H9 (cell line): ENCODE measurements around the gene NPFF. TPM values are rescaled to one million over a fixed set of nuclear protein-coding genes. Genes with fewer than 3 reads are reported as not detected.
A peak's percentile ranks its signal among the peaks of the same experiment; 100 is the strongest.

Source experiments
- DNase-seq: peaks from one replicate; pipeline ENCODE4 v3.0.0-alpha.2; 2017
- H2AFZ ChIP-seq: one replicate; pipeline ENCODE4 v1.6.1; 2013; ENCODE audit warnings: mild to moderate bottlenecking, low read length, control low read depth, moderate library complexity
- H2AK5ac ChIP-seq: 2 replicates; pipeline ENCODE4 v1.6.1; 2013; ENCODE audit warnings: low read length, control low read depth, mixed read lengths; ENCODE audit not compliant: insufficient read length
- H2BK120ac ChIP-seq: one replicate; pipeline ENCODE4 v1.6.1; 2013; ENCODE audit warnings: low read depth, mild to moderate bottlenecking, low read length, control low read depth, inconsistent platforms; ENCODE audit not compliant: poor library complexity, severe bottlenecking
- H2BK12ac ChIP-seq: 2 replicates; pipeline ENCODE4 v1.6.1; 2013; ENCODE audit warnings: low read length, control low read depth, mixed read lengths, low read depth; ENCODE audit not compliant: insufficient read length
- H2BK15ac ChIP-seq: 2 replicates; pipeline ENCODE4 v1.6.1; 2013; ENCODE audit warnings: low read depth, low read length, control low read depth
- H2BK20ac ChIP-seq: one replicate; pipeline ENCODE4 v1.6.1; 2013; ENCODE audit warnings: low read depth, mild to moderate bottlenecking, low read length, control low read depth, inconsistent platforms; ENCODE audit not compliant: poor library complexity, severe bottlenecking
- H2BK5ac ChIP-seq: 2 replicates; pipeline ENCODE4 v1.6.1; 2013; ENCODE audit warnings: low read length, control low read depth, mixed read lengths; ENCODE audit not compliant: insufficient read length
- H3K14ac ChIP-seq: 2 replicates; pipeline ENCODE4 v1.6.1; 2013; ENCODE audit warnings: low read length, control low read depth; ENCODE audit not compliant: insufficient read depth
- H3K18ac ChIP-seq: 2 replicates; pipeline ENCODE4 v1.6.1; 2013; ENCODE audit warnings: low read depth, mild to moderate bottlenecking, mixed read lengths, low read length, control low read depth; ENCODE audit not compliant: insufficient read length
- H3K23ac ChIP-seq: 2 replicates; pipeline ENCODE4 v1.6.1; 2013; ENCODE audit warnings: low read length, control low read depth, mixed read lengths, low read depth; ENCODE audit not compliant: insufficient read length
- H3K23me2 ChIP-seq: 2 replicates; pipeline ENCODE4 v1.6.1; 2013; ENCODE audit warnings: low read depth, mild to moderate bottlenecking, mixed read lengths, low read length, control low read depth; ENCODE audit not compliant: insufficient read length, poor library complexity, severe bottlenecking
- H3K27ac ChIP-seq: 2 replicates; pipeline ENCODE4 v1.5.1; 2013; ENCODE audit warnings: low read length, control low read depth, mixed read lengths, low read depth; ENCODE audit not compliant: insufficient read length
- H3K27me3 ChIP-seq: 2 replicates; pipeline ENCODE4 v1.6.1; 2013; ENCODE audit warnings: low read length, control low read depth, inconsistent platforms; ENCODE audit not compliant: insufficient read depth
- H3K4ac ChIP-seq: 2 replicates; pipeline ENCODE4 v1.6.1; 2013; ENCODE audit warnings: low read depth, mild to moderate bottlenecking, control low read depth, inconsistent platforms, low read length, moderate library complexity
- H3K4me1 ChIP-seq: 2 replicates; pipeline ENCODE4 v1.6.1; 2013; ENCODE audit warnings: low read length, control low read depth, inconsistent platforms; ENCODE audit not compliant: insufficient read depth
- H3K4me2 ChIP-seq: 2 replicates; pipeline ENCODE4 v1.6.1; 2013; ENCODE audit warnings: low read length, control low read depth, mixed read lengths; ENCODE audit not compliant: insufficient read length, insufficient read depth
- H3K56ac ChIP-seq: 2 replicates; pipeline ENCODE4 v1.6.1; 2013; ENCODE audit warnings: low read depth, mild to moderate bottlenecking, mixed read lengths, low read length, control low read depth; ENCODE audit not compliant: insufficient read length
- H3K79me1 ChIP-seq: 2 replicates; pipeline ENCODE4 v1.6.1; 2013; ENCODE audit warnings: low read depth, mild to moderate bottlenecking, moderate library complexity, low read length, control low read depth, inconsistent platforms; ENCODE audit not compliant: insufficient read depth, poor library complexity, severe bottlenecking
- H3K79me2 ChIP-seq: 2 replicates; pipeline ENCODE4 v1.6.1; 2013; ENCODE audit warnings: low read length, control low read depth, inconsistent platforms; ENCODE audit not compliant: insufficient read depth
- H3K9ac ChIP-seq: 2 replicates; pipeline ENCODE4 v1.6.1; 2013; ENCODE audit warnings: low read length, control low read depth, mixed read lengths; ENCODE audit not compliant: insufficient read length; ENCODE audit errors: extremely low read depth
- H3K9me3 ChIP-seq: one replicate; pipeline ENCODE4 v1.6.1; 2013; ENCODE audit warnings: low read depth, low read length, inconsistent platforms; ENCODE audit not compliant: control insufficient read depth
- H3T11ph ChIP-seq: one replicate; pipeline ENCODE4 v1.6.1; 2013; ENCODE audit warnings: mild to moderate bottlenecking, low read length, control low read depth, inconsistent platforms
- H4K20me1 ChIP-seq: one replicate; pipeline ENCODE4 v1.6.1; 2013; ENCODE audit not compliant: control insufficient read depth, insufficient read length, insufficient read depth
- H4K5ac ChIP-seq: 2 replicates; pipeline ENCODE4 v1.6.1; 2013; ENCODE audit warnings: low read depth, mild to moderate bottlenecking, mixed read lengths, low read length, control low read depth; ENCODE audit not compliant: insufficient read length
- H4K8ac ChIP-seq: replicated peaks from 2 replicates; pipeline ENCODE4 v1.6.1; 2013; ENCODE audit warnings: low read length, control low read depth, mixed read lengths, low read depth; ENCODE audit not compliant: insufficient read length
- H4K91ac ChIP-seq: 2 replicates; pipeline ENCODE4 v1.6.1; 2013; ENCODE audit warnings: low read depth, mild to moderate bottlenecking, moderate library complexity, mixed read lengths, low read length, control low read depth; ENCODE audit not compliant: insufficient read length
- H3K27ac Mint-ChIP-seq, 3 experiments: 2 replicates in 2 of 3; 3 replicates in 1 of 3; pipeline ENCODE4 v1.8.0; 2020 to 2021; ENCODE audit warnings: mixed read lengths in 3 of 3, mild to moderate bottlenecking in 1 of 3, moderate library complexity in 1 of 3
- H3K27me3 Mint-ChIP-seq: 2 replicates; pipeline ENCODE4 v1.8.0; 2021; ENCODE audit warnings: low read depth, mild to moderate bottlenecking, moderate library complexity, mixed read lengths
- H3K36me3 Mint-ChIP-seq, 3 experiments: 2 replicates in 2 of 3; 3 replicates in 1 of 3; pipeline ENCODE4 v1.8.0; 2020 to 2021; ENCODE audit warnings: low read depth in 3 of 3, mixed read lengths in 3 of 3; ENCODE audit not compliant: insufficient read depth in 1 of 3
- H3K4me1 Mint-ChIP-seq, 2 experiments: 2 replicates each; pipeline ENCODE4 v1.8.0; 2020; ENCODE audit warnings: mixed read lengths in 2 of 2
- H3K4me3 Mint-ChIP-seq, 2 experiments: 2 replicates in 1 of 2; 3 replicates in 1 of 2; pipeline ENCODE4 v1.8.0; 2020 to 2021; ENCODE audit warnings: mild to moderate bottlenecking in 2 of 2, mixed read lengths in 2 of 2, moderate library complexity in 1 of 2
- H3K9me3 Mint-ChIP-seq, 2 experiments: 2 replicates in 1 of 2; 3 replicates in 1 of 2; pipeline ENCODE4 v1.8.0; 2020; ENCODE audit warnings: mild to moderate bottlenecking in 2 of 2, mixed read lengths in 2 of 2, moderate library complexity in 1 of 2
- WGBS: extraction: QIAGEN DNeasy Blood & Tissue Kit; methylation state at CpG from one replicate; pipeline ENCODE4 v1.1.7; 2013; ENCODE audit warnings: missing lambda C conversion rate, low lambda C conversion rate, mixed read lengths; ENCODE audit not compliant: insufficient read length; ENCODE audit errors: extremely low coverage; 5-methylcytosine and 5-hydroxymethylcytosine counted together
- total RNA-seq: library from RNA; stranded (reverse); gene quantifications from 2 replicates; pipeline ENCODE4 v1.2.1, GENCODE V29; 2021
- TF ChIP-seq, protein P1 (sequence below): fragments of 200-600 bp; sonication (generic); conservative IDR thresholded peaks from 3 replicates; pipeline ENCODE4 v1.8.0; 2021; ENCODE audit warnings: antibody characterized with exemption, mild to moderate bottlenecking

NPFF gene
- total RNA-seq, 1 experiment from 2014 or later = not detected

DNA sequence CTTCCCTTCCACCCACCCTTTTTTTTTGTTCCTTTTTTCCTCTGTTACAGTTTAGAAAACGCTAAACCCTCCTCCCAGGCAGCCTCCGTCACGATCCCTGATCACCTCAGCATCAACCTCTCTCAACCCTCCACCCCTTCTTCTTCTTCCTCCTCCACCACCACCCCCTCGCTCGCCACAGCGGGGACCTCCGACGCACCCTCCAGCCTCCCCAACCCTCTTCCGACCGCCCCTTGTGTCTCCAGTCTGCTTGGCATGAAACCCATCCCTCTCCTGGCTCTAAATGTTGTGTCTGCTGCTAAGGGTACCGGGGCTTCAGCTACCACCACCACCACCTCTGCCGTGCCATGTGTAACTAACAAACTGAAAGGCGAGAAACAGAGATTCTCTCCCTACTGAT, 32.5 kb downstream of the NPFF start:
- peaks cover 67 to 98% (median 90%) of the 10 kb centered on the region in 3 experiments for H3K36me3 Mint-ChIP-seq
- Histone ChIP-seq H2BK120ac (no peak overlapping the region), H2AK5ac (no peak overlapping the region), H2BK5ac (no peak overlapping the region), H3K79me1 (peaks cover 8% of the 10 kb centered on the region), H2BK12ac (no peak overlapping the region), H4K91ac (no peak overlapping the region), H3K14ac (no peak overlapping the region; the same call in 1 of the 2 replicates), H3K23ac (no peak overlapping the region), H3T11ph (no peak overlapping the region), H3K9ac (no peak overlapping the region), H2BK20ac (no peak overlapping the region), H3K79me2 (no peaks in the 10 kb centered on the region), H3K27me3 (no peaks in the 10 kb centered on the region), H3K56ac (no peak overlapping the region), H4K20me1 (no peaks in the 10 kb centered on the region), H3K4ac (no peak overlapping the region), H2BK15ac (no peak overlapping the region), H3K9me3 (no peaks in the 10 kb centered on the region), H3K23me2 (no peaks in the 10 kb centered on the region), H4K8ac (no peak overlapping the region), H3K27ac (peak overlapping the region; percentile 33), H3K18ac (no peak overlapping the region), H3K4me1 (no peaks in the 10 kb centered on the region), H4K5ac (no peak overlapping the region), H3K4me2 (no peak overlapping the region), H2AFZ (no peak overlapping the region)
- DNase-seq = no peak
- no CpG with 5 or more reads among the region's 13 CpGs for WGBS
- H3K27me3 Mint-ChIP-seq = no peaks in the 10 kb centered on the region; the same call in 1 of the 2 replicates
- 0 out of 5 replicates have a peak overlapping the region, but pooled peaks of 1 of the 2 experiments have one; percentile 33 for H3K4me3 Mint-ChIP-seq
- H3K9me3 Mint-ChIP-seq = no peaks in the 10 kb centered on the region; a peak in 1 of 5 replicates
- H3K4me1 Mint-ChIP-seq = peaks cover 40 to 56% of the 10 kb centered on the region in 2 experiments
- TF ChIP-seq, protein P1, sequence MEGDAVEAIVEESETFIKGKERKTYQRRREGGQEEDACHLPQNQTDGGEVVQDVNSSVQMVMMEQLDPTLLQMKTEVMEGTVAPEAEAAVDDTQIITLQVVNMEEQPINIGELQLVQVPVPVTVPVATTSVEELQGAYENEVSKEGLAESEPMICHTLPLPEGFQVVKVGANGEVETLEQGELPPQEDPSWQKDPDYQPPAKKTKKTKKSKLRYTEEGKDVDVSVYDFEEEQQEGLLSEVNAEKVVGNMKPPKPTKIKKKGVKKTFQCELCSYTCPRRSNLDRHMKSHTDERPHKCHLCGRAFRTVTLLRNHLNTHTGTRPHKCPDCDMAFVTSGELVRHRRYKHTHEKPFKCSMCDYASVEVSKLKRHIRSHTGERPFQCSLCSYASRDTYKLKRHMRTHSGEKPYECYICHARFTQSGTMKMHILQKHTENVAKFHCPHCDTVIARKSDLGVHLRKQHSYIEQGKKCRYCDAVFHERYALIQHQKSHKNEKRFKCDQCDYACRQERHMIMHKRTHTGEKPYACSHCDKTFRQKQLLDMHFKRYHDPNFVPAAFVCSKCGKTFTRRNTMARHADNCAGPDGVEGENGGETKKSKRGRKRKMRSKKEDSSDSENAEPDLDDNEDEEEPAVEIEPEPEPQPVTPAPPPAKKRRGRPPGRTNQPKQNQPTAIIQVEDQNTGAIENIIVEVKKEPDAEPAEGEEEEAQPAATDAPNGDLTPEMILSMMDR = no peak
- H3K27ac Mint-ChIP-seq = peak overlapping the region; percentile 85 to 90 (median 87)
